HG03280 (cell line): ENCODE results near the gene EDEM2.
A peak's percentile ranks its signal among the peaks of the same experiment; 100 is the strongest.
"Not testable (repeated sequence)": the region's sequence is repeated elsewhere in the genome, so short reads cannot be mapped to it uniquely, and the experiment has no call there.

Experiments
- ATAC-seq: cut with Tn5 transposase; IDR thresholded peaks from one replicate; pipeline ENCODE4 v1.9.1; 2021; ENCODE audit warnings: mild to moderate bottlenecking, moderate library complexity; ENCODE audit not compliant: unreplicated experiment

EDEM2 gene, protein sequence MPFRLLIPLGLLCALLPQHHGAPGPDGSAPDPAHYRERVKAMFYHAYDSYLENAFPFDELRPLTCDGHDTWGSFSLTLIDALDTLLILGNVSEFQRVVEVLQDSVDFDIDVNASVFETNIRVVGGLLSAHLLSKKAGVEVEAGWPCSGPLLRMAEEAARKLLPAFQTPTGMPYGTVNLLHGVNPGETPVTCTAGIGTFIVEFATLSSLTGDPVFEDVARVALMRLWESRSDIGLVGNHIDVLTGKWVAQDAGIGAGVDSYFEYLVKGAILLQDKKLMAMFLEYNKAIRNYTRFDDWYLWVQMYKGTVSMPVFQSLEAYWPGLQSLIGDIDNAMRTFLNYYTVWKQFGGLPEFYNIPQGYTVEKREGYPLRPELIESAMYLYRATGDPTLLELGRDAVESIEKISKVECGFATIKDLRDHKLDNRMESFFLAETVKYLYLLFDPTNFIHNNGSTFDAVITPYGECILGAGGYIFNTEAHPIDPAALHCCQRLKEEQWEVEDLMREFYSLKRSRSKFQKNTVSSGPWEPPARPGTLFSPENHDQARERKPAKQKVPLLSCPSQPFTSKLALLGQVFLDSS

DNA sequence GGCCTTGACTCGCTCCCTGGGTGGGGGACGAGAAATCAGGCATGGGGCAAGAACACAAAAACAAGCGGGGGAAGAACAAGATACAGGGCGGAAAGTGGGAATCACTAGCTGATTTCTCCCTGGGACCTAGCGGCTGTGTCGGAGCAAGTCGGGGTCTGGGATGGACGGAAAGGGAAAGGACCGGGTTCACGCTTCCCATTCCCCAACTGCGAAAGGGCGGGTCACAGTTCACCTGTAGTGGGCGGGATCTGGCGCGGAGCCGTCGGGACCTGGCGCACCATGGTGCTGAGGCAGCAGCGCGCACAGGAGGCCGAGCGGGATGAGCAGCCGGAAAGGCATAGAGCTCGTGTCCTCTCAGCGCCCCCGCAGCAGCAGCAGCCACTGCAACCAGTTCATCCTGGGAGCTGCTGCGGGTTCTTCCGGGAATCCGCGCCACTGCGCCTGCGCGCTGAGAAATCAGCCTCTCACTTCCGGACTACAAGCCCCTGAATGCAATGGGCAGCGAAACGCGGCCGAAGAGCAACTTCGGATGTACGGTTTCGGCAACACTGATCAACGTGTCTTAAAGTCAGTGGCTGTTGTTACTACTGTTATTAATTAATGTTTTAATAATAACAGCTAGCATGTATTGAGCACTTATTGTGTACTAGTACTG is at the start of gene EDEM2:
TSS of gene EDEM2 (minus strand) at position 417 of the 655 bp plus-strand sequence. CDS start at position 339, 78 bp downstream.
- peak; percentile 79 for ATAC-seq

DNA sequence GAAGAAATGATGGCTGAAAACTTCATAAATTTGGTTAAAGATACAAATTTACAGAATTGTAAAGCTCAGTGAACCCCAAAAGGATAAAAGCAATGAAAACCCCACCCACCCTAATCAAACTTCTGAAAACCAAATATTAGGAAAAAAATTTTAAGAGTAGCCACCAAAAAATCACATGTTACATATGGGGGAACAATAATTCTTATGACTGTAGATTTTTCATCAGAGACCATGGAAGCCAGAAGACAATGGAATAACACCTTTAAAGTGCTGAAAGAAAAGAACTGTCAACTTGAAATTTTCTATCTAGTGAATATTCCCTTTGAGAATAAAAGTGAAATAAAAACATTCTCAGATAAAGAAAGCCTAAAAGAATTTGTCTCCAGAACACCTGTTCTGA is 49.2 kb upstream of the EDEM2 start:
- no peak for ATAC-seq

- ATAC-seq, result not testable (repeated sequence)
Measured at GRCh38 chr20:35193031-35193791, 46.1 kb upstream of the EDEM2 start.

DNA sequence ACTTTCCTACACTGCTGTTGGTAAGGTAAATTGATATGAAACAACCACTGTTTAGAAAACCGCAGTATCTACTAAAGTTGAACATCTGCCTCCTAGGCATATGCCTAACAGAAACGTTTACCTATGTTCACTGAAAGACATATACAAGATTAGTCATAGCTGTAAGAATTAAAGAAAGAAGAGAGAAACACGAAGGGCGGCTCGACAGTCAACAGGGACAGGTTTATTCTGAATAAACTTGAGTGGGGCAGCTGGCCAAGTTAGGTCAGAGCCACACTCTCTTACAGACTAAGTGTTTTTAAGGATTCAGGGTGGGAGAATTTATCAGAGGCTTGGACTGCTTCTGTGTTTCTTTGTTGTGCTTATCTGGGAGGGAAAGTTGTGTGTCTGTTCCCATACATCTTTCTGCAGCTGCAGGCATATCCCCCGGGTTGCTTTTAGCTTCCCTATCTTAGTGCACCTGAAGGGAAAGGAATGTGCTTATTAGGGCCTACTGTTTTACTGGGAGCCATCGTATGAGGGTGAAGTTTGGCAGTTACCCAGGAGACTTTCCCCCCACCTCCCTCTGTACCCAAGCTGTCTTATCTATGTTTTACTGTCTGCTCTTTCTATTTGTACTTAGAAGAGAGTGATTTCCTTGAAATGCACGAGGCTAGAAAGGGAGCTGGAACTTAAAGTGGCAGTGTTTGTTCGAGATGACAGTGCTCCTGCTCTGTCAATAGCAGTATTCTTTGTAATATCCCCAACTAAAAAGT is 45.2 kb upstream of the EDEM2 start:
- no peak for ATAC-seq

DNA sequence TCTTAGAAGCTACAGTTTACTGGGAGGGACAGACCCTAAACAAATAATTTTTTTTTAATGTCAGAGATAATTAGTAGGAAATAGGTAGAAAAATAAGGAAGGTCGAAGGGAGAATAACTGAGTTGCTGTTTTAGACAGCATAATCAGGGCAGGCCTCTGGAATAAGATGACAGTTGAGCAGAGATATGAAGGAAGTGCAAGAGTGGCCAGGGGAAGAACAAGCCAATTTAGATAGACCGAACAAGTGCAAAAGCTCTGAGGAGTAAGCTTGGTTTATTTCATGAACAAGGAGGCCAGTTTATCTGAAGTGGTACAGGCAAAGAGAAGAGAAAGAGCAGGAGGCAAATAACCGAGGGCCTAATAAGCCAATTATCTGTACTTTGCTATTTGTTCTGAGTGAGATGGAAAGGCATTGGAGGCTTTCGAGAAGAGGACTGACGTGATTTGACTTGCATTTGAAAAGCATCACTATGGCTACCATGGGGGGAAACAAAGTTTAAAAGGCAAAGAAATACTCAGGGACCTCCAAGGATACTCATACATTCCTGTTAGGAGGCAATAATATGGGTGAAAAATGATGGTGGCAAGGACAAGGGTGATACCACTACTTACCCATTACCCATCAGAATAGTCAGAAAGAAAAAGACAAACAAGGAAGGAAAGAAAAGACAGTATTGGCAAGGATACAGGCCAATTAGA is 44.4 kb upstream of the EDEM2 start:
- ATAC-seq, result no peak

GRCh38 chr20:35190556-35190955 is 43.4 kb upstream of the EDEM2 start:
- no peak for ATAC-seq

- not testable (repeated sequence) for ATAC-seq
Measured at GRCh38 chr20:35189223-35189622, 42.1 kb upstream of the EDEM2 start.

DNA sequence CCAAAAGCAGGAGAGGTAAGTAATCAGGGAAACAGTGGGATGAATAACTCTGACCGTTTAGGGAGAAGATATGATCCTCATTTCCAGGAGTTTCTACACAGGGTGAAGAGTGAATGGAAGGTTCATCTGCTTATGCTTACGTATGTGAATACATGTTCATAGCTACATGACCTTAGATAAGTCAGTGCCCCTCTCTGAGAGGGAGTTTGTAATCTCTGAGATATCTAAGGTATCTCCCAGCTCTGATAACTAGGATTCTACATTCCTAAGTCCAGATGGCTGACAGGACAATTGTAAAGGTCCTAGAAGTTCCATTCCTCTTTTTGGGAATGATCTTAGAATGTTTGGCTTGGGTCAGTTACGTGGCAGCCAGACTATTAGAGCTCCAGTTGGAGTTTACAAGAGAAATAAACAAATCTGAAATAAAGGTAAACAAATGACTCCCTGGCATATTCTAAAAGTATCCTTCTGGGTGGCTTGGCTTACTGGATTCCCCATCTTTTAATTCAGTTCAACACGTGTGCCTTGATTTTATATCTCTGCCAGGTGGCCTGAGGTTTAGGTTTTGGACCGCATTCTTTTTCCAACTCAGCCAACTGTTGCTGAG is 40.6 kb upstream of the EDEM2 start:
- ATAC-seq, result no peak

DNA sequence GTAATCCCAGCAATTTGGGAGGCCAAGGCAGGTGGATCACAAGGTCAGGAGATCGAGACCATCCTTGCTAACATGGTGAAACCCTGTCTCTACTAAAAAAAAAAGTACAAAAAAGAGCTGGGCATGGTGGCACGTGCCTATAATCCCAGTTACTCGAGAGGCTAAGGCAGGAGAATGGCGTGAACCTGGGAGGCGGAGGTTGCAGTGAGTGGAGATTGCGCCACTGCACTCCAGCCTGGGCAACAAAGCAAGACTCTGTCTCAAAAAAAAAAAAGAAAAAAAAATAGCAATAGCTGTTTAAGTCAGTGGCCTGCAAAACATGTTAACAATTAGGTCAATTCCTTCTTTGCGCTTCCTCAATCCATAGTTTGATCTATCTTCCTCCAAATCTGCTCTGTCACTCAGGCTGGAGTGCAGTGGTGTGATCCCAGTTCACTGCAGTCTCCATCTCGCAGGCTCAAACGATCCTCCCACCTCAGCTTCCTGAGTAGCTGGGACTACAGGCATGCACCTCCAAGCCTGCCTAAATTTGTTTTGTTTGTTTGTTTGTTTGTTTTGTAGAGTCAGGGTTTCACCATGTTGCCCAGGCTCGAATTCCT is 39.7 kb upstream of the EDEM2 start:
- not testable (repeated sequence) for ATAC-seq

- no peak for ATAC-seq
Measured at GRCh38 chr20:35181731-35182130, 34.6 kb upstream of the EDEM2 start.

DNA sequence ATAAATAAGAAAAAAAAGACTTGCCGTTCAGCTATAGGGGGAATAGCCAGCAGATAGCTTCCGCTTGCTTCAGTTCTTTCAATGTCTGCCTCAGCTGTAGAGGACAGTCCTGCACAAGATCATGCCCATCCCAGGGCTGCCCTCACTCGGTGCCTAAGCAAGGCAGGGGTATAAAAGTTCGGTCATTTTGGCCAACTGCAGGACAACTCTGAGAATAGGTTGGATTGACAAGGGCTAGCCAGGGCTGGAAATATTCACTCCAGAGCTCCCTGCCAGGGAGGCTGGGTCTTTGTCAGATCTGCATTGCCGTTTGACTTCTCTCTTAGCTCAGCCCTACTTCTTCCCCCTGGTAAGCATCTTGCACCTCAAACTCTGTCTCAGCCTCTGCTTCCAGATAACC is 33.1 kb upstream of the EDEM2 start:
- no peak for ATAC-seq

- ATAC-seq, result no peak
Measured at GRCh38 chr20:35179292-35180212, 32.4 kb upstream of the EDEM2 start.

- no peak for ATAC-seq
Measured at GRCh38 chr20:35176132-35176531, 29.0 kb upstream of the EDEM2 start.

DNA sequence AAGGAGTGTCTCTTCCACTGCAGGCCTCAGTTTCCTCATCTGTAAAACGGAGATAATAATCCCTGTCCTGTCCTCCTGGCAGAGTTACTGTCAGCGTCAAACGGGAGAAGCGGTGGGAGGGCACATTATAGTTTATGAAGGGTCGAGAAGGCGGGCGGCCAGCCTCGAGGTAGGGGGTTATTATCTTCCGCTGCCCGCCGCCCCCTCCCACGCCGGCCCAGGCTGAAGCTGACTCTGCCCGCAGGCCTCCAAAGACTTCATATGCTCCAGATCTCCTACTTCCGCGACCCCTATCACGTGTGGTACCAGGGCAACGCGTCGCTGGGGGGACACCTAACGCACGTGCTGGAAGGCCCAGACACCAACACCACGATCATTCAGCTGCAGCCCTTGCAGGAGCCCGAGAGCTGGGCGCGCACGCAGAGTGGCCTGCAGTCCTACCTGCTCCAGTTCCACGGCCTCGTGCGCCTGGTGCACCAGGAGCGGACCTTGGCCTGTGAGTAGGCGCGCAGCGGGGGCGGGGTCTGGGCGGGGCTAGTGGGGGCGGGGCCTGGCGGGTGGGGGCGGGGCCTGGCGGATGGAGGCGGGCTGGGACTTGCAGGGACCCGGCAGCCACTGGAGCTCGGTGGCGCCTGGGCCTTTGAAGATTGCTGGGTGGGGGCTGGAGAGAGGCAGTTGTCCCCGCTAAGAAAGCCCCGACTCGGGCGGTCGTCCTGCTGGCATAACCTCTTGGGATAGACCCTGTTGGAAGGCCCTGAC is 27.5 kb upstream of the EDEM2 start:
- no peak for ATAC-seq

DNA sequence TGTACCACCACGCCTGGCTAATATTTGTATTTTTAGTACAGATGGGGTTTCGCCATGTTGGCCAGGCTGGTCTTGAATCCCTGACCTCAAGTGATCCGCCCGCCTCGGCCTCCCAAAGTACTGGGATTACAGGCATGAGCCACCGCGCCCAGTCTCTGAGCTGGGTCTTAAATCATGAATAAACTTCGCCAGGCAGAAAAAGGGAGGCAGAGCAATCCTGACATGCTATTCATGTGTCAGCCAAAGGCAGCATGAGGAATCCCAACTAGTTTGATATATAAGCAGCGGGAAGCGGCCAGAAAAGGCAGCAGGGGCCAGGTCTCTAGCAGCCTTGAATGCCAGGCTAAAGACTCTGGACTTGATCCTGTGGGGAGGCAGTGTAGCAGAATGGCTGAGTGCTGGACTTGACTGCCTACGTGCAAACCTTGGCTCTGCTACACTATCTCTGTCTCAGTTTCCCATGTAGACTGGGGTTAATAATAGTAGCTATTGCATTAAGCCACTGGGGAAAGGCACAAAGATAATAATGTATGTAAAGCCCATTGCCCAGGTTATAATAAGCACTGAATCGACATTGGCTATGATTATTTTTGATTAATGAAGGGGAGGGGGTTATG is 26.5 kb upstream of the EDEM2 start:
- ATAC-seq, result no peak

DNA sequence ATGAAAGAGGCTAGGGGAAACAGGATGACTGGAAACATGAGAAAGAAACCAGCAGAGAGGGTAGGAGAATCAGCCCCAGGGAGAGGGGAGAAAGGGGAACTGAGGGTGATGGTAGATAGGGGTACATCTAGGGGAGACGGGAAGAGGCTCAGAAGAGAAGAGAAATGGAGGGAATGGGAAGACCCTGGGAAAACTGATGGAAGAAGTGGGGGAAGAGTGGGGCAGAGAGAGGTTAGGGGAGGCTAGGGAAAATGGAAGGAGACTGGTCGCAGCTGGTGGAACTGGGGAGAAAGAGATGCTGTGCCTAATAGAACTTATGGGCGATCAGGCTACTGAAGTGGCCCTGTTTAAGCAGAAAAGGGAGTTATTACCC is 25.3 kb upstream of the EDEM2 start:
- no peak for ATAC-seq
